ENCODE measurements around the gene CACNA1F. TPM values are rescaled to one million over a fixed set of nuclear protein-coding genes. Genes with fewer than 3 reads are reported as not detected.
A peak's percentile ranks its signal among the peaks of the same experiment; 100 is the strongest.

Gene CACNA1F
- total RNA-seq, 1 donor from 2014 or later = 0.47 TPM

DNA sequence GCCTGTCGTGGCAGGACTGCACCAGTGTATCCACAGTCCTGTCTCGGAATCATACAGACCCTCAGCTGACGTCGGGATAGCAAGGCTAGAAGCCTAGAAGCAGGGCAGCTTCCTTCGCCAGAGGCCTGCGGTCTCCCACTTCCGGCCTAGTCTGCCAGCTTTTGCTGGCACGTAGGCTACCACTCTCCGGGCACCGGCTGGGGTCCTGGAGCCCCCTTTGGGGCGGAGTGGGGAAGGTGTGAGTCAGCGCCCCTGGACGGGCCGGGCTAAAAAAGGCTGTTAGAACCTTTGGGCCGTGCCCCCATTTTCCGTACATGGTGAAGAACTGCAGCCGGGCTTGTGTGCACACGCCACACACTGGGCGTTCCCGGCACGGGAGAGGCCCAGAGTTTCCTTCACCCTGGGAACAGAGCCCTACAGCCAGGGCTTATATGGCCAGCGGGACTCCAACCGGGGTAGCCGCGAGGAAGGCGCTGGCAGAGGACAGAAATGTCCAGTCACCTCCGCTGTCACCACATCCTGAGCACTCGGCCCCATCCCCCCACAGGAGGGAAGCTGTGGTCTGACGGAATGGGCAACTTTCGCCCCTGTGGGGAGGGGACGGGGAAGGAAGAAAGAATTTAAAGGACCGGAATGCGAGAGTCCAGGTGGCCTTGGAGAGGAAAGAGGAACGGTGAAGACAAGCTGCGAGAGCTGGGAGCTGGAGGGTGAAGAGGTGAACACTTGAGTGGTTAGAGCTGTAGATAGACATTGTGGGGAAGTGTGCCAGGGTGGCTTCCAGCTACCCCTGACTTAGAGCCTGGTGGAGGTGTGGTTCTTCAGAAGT is 66.0 kb downstream of the CACNA1F start:
- no peak for DNase-seq

GRCh38 chrX:49165901-49166881 is 66.9 kb downstream of the CACNA1F start:
- Mint-ChIP-seq H3K27ac (ENCODE audit: unreplicated experiment) (peak overlapping the region; percentile 52), H3K36me3 (ENCODE audit: unreplicated experiment) (no peaks in the 10 kb centered on the region), H3K4me1 (ENCODE audit: low read depth, unreplicated experiment) (peaks cover 5% of the 10 kb centered on the region), H3K9me3 (ENCODE audit: unreplicated experiment) (peaks cover 2% of the 10 kb centered on the region), H3K27me3 (ENCODE audit: unreplicated experiment) (peaks cover 6% of the 10 kb centered on the region), H3K4me3 (ENCODE audit: unreplicated experiment) (peak overlapping the region; percentile 77)
- TF ChIP-seq CTCF (IDR thresholded peaks at IDR 0.05; ENCODE audit: partially characterized antibody, unreplicated experiment) = no peak
- DNase-seq = peak; percentile 71

More for the DNA sequence above, 66.0 kb downstream of the CACNA1F start:
- Mint-ChIP-seq H3K4me1 (ENCODE audit: low read depth, unreplicated experiment) (peaks cover 5% of the 10 kb centered on the region), H3K36me3 (ENCODE audit: unreplicated experiment) (no peaks in the 10 kb centered on the region), H3K9me3 (ENCODE audit: unreplicated experiment) (peaks cover 2% of the 10 kb centered on the region), H3K27me3 (ENCODE audit: unreplicated experiment) (peaks cover 6% of the 10 kb centered on the region), H3K27ac (ENCODE audit: unreplicated experiment) (peak overlapping the region; percentile 52), H3K4me3 (ENCODE audit: unreplicated experiment) (peak overlapping the region; percentile 77)
- TF ChIP-seq CTCF (IDR thresholded peaks at IDR 0.05; ENCODE audit: partially characterized antibody, unreplicated experiment) = no peak

DNA sequence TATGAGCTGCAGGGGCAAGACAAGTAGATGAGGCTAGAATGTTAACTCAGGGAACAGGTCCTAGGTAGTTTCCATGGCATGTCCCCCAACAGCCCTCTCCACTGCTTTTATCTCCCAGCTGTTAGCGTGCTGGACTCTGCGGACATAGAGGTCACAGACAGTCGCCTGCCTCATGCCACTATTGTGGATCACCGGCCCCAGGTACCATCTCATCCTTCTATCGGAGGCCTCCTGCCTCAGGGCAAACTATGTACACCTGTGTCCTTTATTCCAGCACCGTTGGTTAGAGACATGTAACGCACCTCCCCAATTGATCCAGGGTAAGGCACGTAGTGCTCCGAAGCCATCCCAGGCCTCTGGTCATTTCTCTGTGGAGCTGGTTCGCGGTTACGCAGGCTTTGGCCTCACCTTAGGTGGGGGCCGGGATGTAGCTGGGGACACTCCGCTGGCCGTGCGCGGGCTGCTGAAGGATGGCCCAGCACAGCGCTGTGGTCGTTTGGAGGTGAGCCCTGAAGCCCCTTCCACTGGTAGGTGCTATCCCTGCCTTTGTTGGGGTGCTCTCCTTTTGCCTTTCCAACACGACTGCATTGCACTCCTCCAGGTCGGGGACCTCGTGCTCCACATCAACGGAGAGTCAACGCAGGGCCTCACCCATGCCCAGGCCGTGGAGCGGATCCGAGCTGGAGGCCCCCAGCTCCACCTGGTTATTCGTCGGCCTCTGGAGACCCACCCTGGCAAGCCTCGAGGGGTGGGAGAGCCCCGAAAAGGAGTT is 68.4 kb downstream of the CACNA1F start:
- H3K27ac Mint-ChIP-seq (ENCODE audit: unreplicated experiment) = no peak overlapping the region

More for the DNA sequence above, 68.4 kb downstream of the CACNA1F start:
- Mint-ChIP-seq H3K4me3 (ENCODE audit: unreplicated experiment) (peak overlapping the region; percentile 83), H3K9me3 (ENCODE audit: unreplicated experiment) (no peaks in the 10 kb centered on the region), H3K4me1 (ENCODE audit: low read depth, unreplicated experiment) (peaks cover 5% of the 10 kb centered on the region), H3K27me3 (ENCODE audit: unreplicated experiment) (peaks cover 6% of the 10 kb centered on the region), H3K36me3 (ENCODE audit: unreplicated experiment) (no peaks in the 10 kb centered on the region)
- no peak for TF ChIP-seq CTCF (IDR thresholded peaks at IDR 0.05; ENCODE audit: partially characterized antibody, unreplicated experiment)
- no peak for DNase-seq

Data from glutamatergic neuron (in vitro differentiated cells).